GM12872 (cell line): ENCODE measurements around the gene CDH1.
A peak's percentile ranks its signal among the peaks of the same experiment; 100 is the strongest.

ENCODE experiments used
- TF ChIP-seq, protein P1 (sequence below): IDR thresholded peaks from 3 replicates; pipeline ENCODE4 v1.5.1; 2011; ENCODE audit warnings: low read depth, mild to moderate bottlenecking, low read length, moderate library complexity; ENCODE audit not compliant: insufficient read depth

CDH1 gene

DNA sequence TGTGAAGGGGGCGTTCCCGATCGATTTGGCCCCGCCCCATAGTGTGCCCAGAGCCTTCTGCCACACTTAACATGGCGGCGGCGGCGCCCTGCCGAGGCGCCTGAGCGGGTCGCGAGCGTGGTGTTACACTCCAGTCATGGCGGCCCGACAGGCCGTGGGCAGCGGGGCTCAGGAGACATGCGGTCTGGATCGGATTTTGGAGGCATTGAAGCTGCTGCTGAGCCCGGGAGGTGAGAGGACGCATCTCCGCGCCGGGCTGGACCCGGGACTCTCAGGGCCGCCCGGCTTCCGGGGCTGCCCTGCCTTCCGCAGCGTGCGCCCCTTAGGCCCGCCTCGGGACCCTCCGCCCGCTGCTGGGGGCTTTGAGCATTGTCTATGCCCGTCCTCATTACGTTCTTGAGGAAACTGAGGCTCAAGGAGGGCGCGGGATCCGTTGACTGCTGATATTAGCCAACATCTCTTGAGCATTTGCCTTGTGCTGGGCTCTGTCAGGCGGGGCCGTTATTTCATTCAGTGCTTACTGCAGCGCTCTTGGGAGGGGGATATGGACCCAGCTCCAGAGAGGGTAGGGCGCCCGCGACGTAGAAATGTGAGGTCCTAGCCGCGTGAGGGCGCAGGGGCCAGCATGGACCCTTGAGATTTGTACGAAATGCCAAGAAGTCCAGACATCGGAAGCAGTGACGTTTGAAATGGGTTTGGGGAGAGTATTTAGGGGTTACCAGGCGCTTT is 106.6 kb downstream of the CDH1 start, which contains the start of gene TANGO6:
TSS of gene TANGO6 (plus strand) at position 50 of the 729 bp plus-strand sequence. CDS start at position 137, 87 bp downstream.
- TF ChIP-seq, protein P1, sequence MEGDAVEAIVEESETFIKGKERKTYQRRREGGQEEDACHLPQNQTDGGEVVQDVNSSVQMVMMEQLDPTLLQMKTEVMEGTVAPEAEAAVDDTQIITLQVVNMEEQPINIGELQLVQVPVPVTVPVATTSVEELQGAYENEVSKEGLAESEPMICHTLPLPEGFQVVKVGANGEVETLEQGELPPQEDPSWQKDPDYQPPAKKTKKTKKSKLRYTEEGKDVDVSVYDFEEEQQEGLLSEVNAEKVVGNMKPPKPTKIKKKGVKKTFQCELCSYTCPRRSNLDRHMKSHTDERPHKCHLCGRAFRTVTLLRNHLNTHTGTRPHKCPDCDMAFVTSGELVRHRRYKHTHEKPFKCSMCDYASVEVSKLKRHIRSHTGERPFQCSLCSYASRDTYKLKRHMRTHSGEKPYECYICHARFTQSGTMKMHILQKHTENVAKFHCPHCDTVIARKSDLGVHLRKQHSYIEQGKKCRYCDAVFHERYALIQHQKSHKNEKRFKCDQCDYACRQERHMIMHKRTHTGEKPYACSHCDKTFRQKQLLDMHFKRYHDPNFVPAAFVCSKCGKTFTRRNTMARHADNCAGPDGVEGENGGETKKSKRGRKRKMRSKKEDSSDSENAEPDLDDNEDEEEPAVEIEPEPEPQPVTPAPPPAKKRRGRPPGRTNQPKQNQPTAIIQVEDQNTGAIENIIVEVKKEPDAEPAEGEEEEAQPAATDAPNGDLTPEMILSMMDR = peak; percentile 56

DNA sequence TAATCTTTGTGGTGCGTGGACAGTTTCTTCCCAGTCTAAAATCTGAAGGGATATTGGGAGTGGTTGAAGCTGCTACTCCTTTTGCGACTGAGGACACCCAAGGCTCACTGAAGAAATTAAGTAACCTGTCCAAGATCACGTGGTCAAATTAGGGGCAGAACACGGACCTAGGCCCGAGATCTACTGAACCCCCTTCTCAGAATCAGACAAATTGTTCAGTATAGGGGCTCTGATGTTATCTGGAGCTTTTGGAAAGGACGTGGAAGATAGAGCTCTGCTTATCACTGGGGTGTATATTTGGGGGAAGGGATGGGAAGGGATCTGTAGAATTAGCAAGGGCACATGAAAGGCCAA is 107.1 kb downstream of the CDH1 start:
- TF ChIP-seq, protein P1 = no peak

DNA sequence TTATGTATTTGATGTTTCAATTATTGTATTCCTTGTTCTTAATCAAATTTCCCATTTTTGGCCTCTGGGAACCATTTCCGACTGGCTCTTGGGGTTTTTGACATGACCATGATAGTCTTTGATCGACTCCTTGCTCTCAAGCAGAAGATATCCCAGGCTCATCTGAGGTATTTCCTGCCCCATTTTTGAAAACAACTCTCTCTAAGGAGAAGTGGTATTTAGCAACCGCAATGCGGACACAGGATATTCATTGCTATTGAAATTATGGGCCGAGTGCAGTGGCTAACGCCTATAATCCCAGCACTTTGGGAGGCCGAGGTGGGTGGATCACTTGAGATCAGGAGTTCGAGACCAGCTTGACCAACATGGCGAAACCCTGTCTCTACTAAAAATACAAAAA is 111.7 kb downstream of the CDH1 start:
- TF ChIP-seq, protein P1 = no peak

DNA sequence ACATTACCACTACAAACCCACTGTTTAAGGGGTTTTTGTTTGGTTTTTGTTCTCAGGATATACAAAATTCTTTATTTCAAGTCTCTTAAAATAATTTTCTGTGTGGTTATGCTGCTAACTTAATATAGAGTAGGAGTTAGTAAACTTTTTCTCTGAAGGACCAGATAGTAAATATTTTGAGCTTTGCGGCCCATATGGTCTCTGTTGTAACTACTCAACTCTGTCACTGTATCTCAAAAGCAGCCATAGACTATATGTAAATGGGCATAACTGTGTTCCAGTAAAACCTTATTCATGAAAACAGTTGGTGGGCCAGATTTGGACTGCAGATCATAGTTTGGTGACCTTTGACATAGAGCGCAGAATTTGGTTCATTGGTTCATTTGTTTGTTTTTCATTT is 113.4 kb downstream of the CDH1 start:
- TF ChIP-seq, protein P1 = no peak

DNA sequence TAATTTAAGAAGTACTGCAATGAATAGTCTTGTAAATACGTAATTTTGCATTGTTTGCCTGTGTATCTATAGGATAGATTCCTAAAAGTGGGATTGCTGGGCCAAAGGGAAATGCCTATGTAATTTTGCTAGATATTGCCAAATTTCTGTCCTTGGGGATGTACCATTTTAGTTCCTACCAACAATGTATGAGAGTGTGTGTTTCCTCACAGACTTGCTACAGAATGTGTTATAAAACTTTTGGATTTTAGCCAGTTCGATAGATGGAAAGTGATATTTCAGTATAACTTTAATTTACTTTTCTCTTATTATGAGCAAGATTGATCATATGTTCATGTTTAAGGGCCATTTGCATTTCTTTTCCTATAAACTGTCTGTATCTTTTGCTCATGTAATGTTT is 114.5 kb downstream of the CDH1 start:
- TF ChIP-seq, protein P1 = no peak

DNA sequence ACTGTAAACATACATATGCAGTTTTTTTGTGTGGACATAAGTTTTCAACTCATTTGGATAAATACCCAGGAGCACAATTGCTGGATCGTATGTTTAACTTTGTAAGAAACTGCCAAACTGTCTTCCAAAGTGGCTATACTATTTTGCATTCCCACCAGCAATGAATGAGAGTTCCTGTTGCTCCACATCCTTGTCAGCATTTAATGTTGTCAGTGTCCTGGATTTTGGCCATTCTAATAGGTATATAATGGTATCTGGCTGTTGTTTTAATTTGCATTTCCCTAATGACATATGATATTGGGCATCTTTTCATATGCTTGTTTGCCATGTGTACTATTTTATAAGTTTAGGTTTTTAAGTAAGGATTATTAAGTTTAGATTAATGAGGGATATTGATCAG is 120.4 kb downstream of the CDH1 start:
- TF ChIP-seq, protein P1 = no peak

DNA sequence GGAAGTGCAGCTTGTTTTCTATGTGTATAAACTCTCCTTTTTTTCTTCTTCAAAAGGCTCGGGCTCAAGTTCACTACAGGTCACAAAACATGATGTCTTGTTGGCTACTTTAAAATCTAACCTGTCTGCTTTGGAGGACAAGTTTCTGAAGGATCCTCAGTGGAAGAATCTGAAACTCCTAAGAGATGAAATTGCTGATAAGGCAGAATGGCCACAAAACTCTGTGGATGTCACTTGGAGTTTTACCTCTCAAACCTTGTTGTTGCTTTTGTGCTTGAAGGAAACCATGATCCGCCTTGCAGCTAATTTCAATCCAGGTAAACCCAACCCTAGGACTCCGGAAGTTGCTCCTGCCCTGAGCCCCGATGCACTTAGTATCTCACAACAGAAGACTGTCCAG is 122.7 kb downstream of the CDH1 start:
- TF ChIP-seq, protein P1 = no peak
